22Rv1 (cell line): ENCODE measurements around the gene EIF4E3.

Experiments used
- CTCF ChIP-seq: fragments of 450-650 bp; IDR thresholded peaks from 2 replicates; pipeline ENCODE4 v1.5.1; 2017; ENCODE audit warnings: mild to moderate bottlenecking
- ZFX ChIP-seq: fragments of 450-650 bp; IDR thresholded peaks from 2 replicates; pipeline ENCODE4 v1.6.1; 2017; ENCODE audit warnings: antibody characterized with exemption, borderline replicate concordance

- TF ChIP-seq ZFX (no peak), CTCF (no peak)
Measured at GRCh38 chr3:71754610-71755253, 29.5 kb upstream of the EIF4E3 start.
